HepG2 (cell line): ENCODE measurements around the gene LECT2. TPM values are rescaled to one million over a fixed set of nuclear protein-coding genes. Genes with fewer than 3 reads are reported as not detected.

Source experiments
- ARID5B ChIP-seq: IDR thresholded peaks from 2 replicates; pipeline ENCODE4 v1.4.0; 2020; ENCODE audit warnings: mild to moderate bottlenecking, missing genetic modification reagents
- CTCF ChIP-seq: sonication (generic); formaldehyde crosslinking; IDR thresholded peaks from 2 replicates; pipeline ENCODE4 v1.5.0; 2020; ENCODE audit warnings: mild to moderate bottlenecking, missing genetic modification reagents, moderate library complexity
- ELF3 ChIP-seq: IDR thresholded peaks from 2 replicates; pipeline ENCODE4 v1.6.1; 2016; ENCODE audit warnings: missing genetic modification reagents, missing compliant biosample characterization
- EP300 ChIP-seq, 3 experiments: sonication (generic) in 1 of 3; formaldehyde crosslinking in 1 of 3; IDR thresholded peaks; 2 replicates each; pipeline versions ENCODE4 v1.5.1 to v1.6.1; 2011 to 2020; ENCODE audit warnings: low read depth in 2 of 3, low read length in 2 of 3, borderline replicate concordance in 1 of 3, improper control_type of control experiment in 1 of 3, mild to moderate bottlenecking in 1 of 3, missing genetic modification reagents in 1 of 3, moderate library complexity in 1 of 3
- ERF ChIP-seq: IDR thresholded peaks from 2 replicates; pipeline ENCODE4 v1.6.1; 2018; ENCODE audit warnings: missing biosample characterization, missing genetic modification reagents
- GATAD1 ChIP-seq: IDR thresholded peaks from 2 replicates; pipeline ENCODE4 v1.6.1; 2016; ENCODE audit warnings: missing genetic modification reagents, missing compliant biosample characterization
- GATAD2A ChIP-seq: IDR thresholded peaks from 2 replicates; pipeline ENCODE4 v1.6.1; 2016
- HMG20A ChIP-seq: IDR thresholded peaks from 2 replicates; pipeline ENCODE4 v1.6.1; 2016; ENCODE audit warnings: borderline replicate concordance
- HMGXB4 ChIP-seq, 2 experiments: sonication (generic) in 1 of 2; formaldehyde crosslinking in 1 of 2; IDR thresholded peaks; 2 replicates each; pipeline versions ENCODE4 v1.4.0 to v1.6.1; 2018 to 2020; ENCODE audit warnings: missing genetic modification reagents in 2 of 2, borderline replicate concordance in 1 of 2, low read depth in 1 of 2, mild to moderate bottlenecking in 1 of 2, missing biosample characterization in 1 of 2
- KAT8 ChIP-seq: IDR thresholded peaks from 2 replicates; pipeline ENCODE4 v1.6.1; 2016; ENCODE audit warnings: missing genetic modification reagents, missing compliant biosample characterization
- KDM3A ChIP-seq: IDR thresholded peaks from 2 replicates; pipeline ENCODE4 v1.6.1; 2018; ENCODE audit warnings: low read depth, missing compliant biosample characterization
- KLF16 ChIP-seq, 2 experiments: sonication (generic) in 1 of 2; formaldehyde crosslinking in 1 of 2; IDR thresholded peaks; 2 replicates each; pipeline versions ENCODE4 v1.6.1 to v1.8.0; 2016 to 2023; ENCODE audit warnings: missing genetic modification reagents in 2 of 2, missing compliant biosample characterization in 1 of 2
- MIXL1 ChIP-seq: IDR thresholded peaks from 2 replicates; pipeline ENCODE4 v1.6.1; 2016
- NFIC ChIP-seq: IDR thresholded peaks from 2 replicates; pipeline ENCODE4 v1.6.1; 2012; ENCODE audit warnings: mild to moderate bottlenecking, low read length, inconsistent platforms
- PPARG ChIP-seq: conservative IDR thresholded peaks from 2 replicates; pipeline ENCODE4 v1.6.1; 2016; ENCODE audit warnings: missing biosample characterization, missing genetic modification reagents
- RELA ChIP-seq: sonication (generic); formaldehyde crosslinking; IDR thresholded peaks from 2 replicates; pipeline ENCODE4 v1.4.0; 2020; ENCODE audit warnings: missing genetic modification reagents
- RFXANK ChIP-seq: IDR thresholded peaks from 2 replicates; pipeline ENCODE4 v1.6.1; 2016
- SMARCE1 ChIP-seq: fragments of 450-650 bp; IDR thresholded peaks from 2 replicates; pipeline ENCODE4 v1.6.1; 2017; ENCODE audit warnings: borderline replicate concordance
- SOX13 ChIP-seq, 3 experiments: fragments of 450-650 bp in 1 of 3; sonication (generic) in 1 of 3; formaldehyde crosslinking in 1 of 3; IDR thresholded peaks in 2 of 3; conservative IDR thresholded peaks in 1 of 3; 2 replicates each; pipeline versions ENCODE4 v1.5.0 to v1.6.1; 2016 to 2020; ENCODE audit warnings: antibody characterized with exemption in 1 of 3, mild to moderate bottlenecking in 1 of 3, missing compliant biosample characterization in 1 of 3, missing genetic modification reagents in 1 of 3, moderate library complexity in 1 of 3
- STAG1 ChIP-seq: sonication (generic); formaldehyde crosslinking; IDR thresholded peaks from 2 replicates; pipeline ENCODE4 v1.4.0; 2020; ENCODE audit warnings: missing genetic modification reagents
- THAP11 ChIP-seq: IDR thresholded peaks from 2 replicates; pipeline ENCODE4 v1.6.1; 2016; ENCODE audit warnings: missing biosample characterization, missing genetic modification reagents
- ZKSCAN8 ChIP-seq: IDR thresholded peaks from 2 replicates; pipeline ENCODE4 v1.6.1; 2016; ENCODE audit warnings: borderline replicate concordance, missing genetic modification reagents, missing compliant biosample characterization
- ZNF468 ChIP-seq: sonication (generic); formaldehyde crosslinking; IDR thresholded peaks from 2 replicates; pipeline ENCODE4 v1.8.0; 2022; ENCODE audit warnings: mild to moderate bottlenecking, moderate library complexity, missing genetic modification reagents
- polyA plus RNA-seq, 8 experiments: library from polyadenylated mRNA; depleted of rRNA in 3 of 8; stranded (reverse) in 7 of 8; unstranded in 1 of 8; fragments of >200 nt; fragmentation: Illumina TruSeq in 4 of 8; extraction: Trizol in 4 of 8; gene quantifications; 2 replicates each; pipeline versions ENCODE4 v1.2.1 to v1.2.3, GENCODE V29; 2011 to 2016; ENCODE audit warnings: low read depth in 4 of 8, missing spikeins in 1 of 8, mixed read lengths in 1 of 8; ENCODE audit not compliant: insufficient read depth in 1 of 8
- total RNA-seq, 5 experiments: library from RNA; depleted of rRNA; stranded (reverse); fragments of >200 nt; fragmentation: Illumina TruSeq; extraction: Trizol; gene quantifications; 2 replicates each; pipeline ENCODE4 v1.2.3, GENCODE V29; 2016; ENCODE audit warnings: low read depth in 1 of 5

Gene LECT2
- total and polyA plus RNA-seq, 2 of the 13 experiments (the other 11 are each of a cell fraction or from before 2014, with no cell fraction given): not detected

GRCh38 chr5:135944967-135945560 is 9.7 kb downstream of the LECT2 start (continued):
- TF ChIP-seq HMGXB4 (CRISPR knock-in tag; IDR thresholded peaks at IDR 0.05; ENCODE audit: borderline replicate concordance in 1 of 2, low read depth in 1 of 2) (peak in 1 of 2 experiments; percentile 35; a peak in 1 of 4 replicates), GATAD1 (CRISPR knock-in tag) (peak; percentile 36; the same call in 1 of the 2 replicates), MIXL1 (CRISPR knock-in tag) (peak; percentile 24; the same call in 1 of the 2 replicates), SOX13 (IDR thresholded peaks at IDR 0.05) (no peak), SOX13 (CRISPR knock-in tag; conservative IDR thresholded peaks at IDR 0.05 in 1 of 2, IDR thresholded peaks at IDR 0.05 in 1 of 2) (peak in 1 of 2 experiments; percentile 27; a peak in 1 of 4 replicates), ZKSCAN8 (CRISPR knock-in tag) (peak; percentile 49; the same call in 1 of the 2 replicates), KAT8 (CRISPR knock-in tag) (0 out of 2 replicates have a peak, but pooled peaks have one; percentile 18), HMG20A (CRISPR knock-in tag) (peak; percentile 11; the same call in 1 of the 2 replicates), SMARCE1 (no peak), NFIC (0 out of 2 replicates have a peak, but pooled peaks have one; percentile 22), KDM3A (CRISPR knock-in tag) (0 out of 2 replicates have a peak, but pooled peaks have one; percentile 39), KLF16 (CRISPR knock-in tag; IDR thresholded peaks at IDR 0.05) (peak in 1 of 2 experiments; percentile 69; a peak in 1 of 4 replicates), PPARG (CRISPR knock-in tag) (0 out of 2 replicates have a peak, but pooled peaks have one; percentile 23), ARID5B (peak; percentile 56), ERF (peak; percentile 43; the same call in 1 of the 2 replicates), THAP11 (CRISPR knock-in tag) (peak; percentile 39; the same call in 1 of the 2 replicates), ZNF468 (CRISPR knock-in tag) (no peak), ELF3 (peak; percentile 53; the same call in 1 of the 2 replicates), EP300 (IDR thresholded peaks at IDR 0.05; ENCODE audit: low read depth in 2 of 2, low read length in 2 of 2) (0 out of 4 replicates have a peak, but pooled peaks of 1 of the 2 experiments have one; percentile 8), EP300 (CRISPR knock-in tag; IDR thresholded peaks at IDR 0.05; ENCODE audit: borderline replicate concordance) (no peak), CTCF (CRISPR knock-in tag) (peak; percentile 89), GATAD2A (CRISPR knock-in tag) (peak; percentile 54; the same call in 1 of the 2 replicates), RELA (no peak), STAG1 (peak; percentile 97), RFXANK (CRISPR knock-in tag) (no peak)
